Upper lobe of left lung (tissue), 4 donors: ENCODE measurements around the gene SARDH.

Source experiments
- POLR2A ChIP-seq, 4 donors: fragments of 450-650 bp; IDR thresholded peaks; one replicate each; pipeline ENCODE4 v1.5.1; 2016 to 2017; ENCODE audit warnings: antibody characterized with exemption in 4 of 4, mild to moderate bottlenecking in 2 of 4
- TF ChIP-seq, protein P1 (sequence below), 6 experiments: fragments of 450-650 bp in 4 of 6; fragments of 200-600 bp in 2 of 6; sonication (generic) in 2 of 6; IDR thresholded peaks; one replicate each; pipeline ENCODE4 v1.5.1; 2016 to 2019; ENCODE audit warnings: antibody characterized with exemption in 6 of 6

DNA sequence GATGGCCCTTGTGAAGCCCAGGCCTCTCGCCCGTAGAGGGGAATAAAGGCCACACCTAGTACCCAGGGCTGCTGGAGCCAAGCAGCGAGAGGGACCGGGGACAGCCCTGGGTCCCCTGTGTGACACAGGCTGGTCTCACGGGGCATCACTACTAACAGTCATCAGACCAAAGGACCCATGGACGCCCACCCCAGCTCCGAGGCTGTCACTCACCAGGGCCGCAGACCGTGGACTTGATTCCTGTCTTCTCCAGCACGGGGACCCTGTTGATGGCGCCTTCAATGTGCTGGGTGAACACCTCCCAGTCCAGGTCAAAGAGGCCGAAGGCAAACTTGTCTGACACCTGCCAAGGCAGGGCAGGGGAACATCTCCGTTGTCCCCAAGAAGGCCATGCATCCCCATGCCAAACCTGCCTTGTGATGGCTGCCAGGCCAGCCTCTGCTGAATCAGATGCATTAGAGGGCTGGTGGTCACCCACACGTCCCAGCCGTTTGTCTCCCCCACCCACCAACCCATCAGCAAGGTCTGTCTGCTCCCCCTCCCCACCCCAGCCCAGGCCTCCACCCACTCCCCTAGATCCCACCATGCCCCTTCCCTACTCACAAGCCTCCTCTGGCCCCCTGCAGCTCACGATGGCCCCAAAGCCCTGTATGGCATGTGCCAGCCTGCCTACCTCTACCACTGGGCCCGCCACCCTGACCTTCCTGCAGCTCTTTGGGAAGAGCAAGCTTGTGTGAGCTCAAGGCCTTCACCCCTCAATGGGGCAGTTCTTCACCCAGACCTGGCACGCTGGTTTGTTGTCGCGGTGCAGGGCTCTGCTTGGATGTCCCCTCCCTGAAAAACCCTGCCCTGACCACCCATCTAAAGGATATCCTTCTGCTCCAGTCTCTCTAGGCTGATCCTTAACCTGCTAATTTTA, 20.8 kb downstream of the SARDH start:
- TF ChIP-seq POLR2A (IDR thresholded peaks at IDR 0.05), result no peak
- TF ChIP-seq, protein P1, sequence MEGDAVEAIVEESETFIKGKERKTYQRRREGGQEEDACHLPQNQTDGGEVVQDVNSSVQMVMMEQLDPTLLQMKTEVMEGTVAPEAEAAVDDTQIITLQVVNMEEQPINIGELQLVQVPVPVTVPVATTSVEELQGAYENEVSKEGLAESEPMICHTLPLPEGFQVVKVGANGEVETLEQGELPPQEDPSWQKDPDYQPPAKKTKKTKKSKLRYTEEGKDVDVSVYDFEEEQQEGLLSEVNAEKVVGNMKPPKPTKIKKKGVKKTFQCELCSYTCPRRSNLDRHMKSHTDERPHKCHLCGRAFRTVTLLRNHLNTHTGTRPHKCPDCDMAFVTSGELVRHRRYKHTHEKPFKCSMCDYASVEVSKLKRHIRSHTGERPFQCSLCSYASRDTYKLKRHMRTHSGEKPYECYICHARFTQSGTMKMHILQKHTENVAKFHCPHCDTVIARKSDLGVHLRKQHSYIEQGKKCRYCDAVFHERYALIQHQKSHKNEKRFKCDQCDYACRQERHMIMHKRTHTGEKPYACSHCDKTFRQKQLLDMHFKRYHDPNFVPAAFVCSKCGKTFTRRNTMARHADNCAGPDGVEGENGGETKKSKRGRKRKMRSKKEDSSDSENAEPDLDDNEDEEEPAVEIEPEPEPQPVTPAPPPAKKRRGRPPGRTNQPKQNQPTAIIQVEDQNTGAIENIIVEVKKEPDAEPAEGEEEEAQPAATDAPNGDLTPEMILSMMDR (IDR thresholded peaks at IDR 0.05), result no peak
